Stimulated activated CD8-positive, alpha-beta memory T cell treated with anti-CD3 and anti-CD28 coated beads, Interleukin-7, amount 100 ng/mL, for 24 hours (primary cell): ENCODE data around the gene EGR4.
"Not testable (repeated sequence)": the region's sequence is repeated elsewhere in the genome, so short reads cannot be mapped to it uniquely, and the experiment has no call there.

Source experiments
- DNase-seq: peaks from one replicate; pipeline ENCODE4 v3.0.0-alpha.2; 2020; ENCODE audit warnings: low read depth

EGR4 gene

DNA sequence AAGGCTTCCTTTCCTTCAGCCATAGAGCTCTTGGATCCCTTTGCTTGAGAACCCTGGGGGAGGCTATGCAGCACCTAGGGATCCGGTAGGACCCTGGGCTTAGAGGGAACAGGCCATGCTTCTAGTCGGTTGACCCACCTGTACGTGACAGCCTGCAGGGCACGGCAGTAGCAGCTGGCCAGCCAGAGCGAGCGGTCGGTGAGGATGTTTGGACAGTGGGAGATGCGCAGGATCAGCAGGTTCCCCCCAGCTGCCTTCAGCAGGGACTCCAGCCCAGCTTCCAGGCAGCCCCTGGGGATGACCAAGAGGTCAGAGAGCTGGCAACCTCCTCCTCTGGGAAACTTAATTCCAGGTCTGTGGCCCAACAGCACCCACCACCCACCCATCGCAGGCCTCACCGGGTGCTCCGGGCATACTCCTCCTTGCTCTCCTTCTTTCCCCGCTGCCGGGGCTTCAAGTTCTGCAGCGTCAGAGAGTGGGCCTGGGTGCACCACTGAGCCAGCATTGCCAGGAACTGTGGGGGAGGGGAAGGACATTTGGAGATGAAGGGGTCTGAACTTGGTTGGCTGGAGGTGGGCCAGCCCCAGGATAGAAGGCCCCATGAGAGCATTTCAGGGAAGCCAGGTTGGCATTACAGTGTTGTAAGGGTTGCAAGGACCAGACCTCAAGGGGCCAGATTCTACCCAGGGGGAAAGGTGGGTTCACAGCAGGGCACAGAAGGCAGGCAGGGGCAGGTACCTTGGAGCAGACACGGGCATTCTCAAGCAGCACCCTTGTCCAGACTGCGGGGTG is 29.6 kb downstream of the EGR4 start:
- no peak for DNase-seq

DNA sequence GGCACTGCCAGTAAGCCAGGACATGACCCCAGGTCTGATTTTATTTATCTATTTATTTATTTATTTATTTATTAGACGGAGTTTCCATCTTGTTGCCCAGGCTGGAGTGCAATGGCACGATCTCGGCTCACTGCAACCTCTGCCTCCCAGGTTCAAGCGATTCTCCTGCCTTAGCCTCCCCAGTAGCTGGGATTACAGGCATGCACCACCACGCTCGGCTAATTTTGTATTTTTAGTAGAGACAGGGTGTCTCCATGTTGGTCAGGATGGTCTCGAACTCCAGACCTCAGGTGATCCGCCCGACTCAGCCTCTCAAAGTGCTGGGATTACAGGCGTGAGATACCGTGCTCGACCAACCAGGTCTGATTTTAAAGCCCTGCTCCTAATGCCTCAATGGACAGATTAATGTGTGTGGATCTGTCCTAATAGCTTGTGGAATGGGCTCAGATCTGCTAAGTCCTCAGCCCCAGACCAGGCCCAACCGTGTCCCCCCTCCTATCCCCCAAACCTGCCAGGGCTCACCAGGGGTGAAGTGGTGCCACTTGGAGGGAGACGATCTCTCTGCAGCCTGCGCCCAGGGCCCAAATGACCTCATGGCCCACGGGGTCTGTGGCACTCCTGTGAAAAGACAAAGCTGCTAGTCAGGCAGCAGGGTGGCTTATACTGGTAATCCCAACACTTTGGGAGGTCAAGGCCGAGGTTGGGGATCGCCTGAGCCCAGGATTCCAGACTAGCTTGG is 30.5 kb downstream of the EGR4 start:
- not testable (repeated sequence) for DNase-seq

DNA sequence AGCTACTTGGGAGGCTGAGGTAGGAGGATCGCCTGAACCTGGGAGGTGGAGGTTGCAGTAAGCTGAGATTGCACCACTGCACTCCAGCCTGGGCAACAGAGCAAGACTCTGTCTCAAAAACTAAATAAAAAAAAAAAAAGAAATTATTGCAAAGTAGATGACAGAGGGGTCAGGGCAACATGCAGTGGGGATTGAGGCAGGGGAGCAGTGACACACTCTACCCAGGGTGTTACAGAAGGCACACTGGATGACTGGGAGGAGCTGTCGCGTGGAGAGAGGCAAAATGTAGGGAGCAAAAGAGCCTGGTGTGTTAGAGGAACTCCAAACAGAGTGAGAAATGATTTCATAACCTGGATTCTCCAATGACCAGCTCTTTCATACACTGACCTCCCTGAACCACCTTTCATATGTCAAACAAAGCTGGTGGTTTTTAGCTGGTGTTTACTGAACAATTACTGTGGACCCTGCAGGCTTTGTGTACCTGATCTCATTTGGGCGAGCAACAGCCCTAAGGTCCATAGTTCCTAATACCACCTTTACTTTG is 31.2 kb downstream of the EGR4 start:
- DNase-seq, result no peak

DNA sequence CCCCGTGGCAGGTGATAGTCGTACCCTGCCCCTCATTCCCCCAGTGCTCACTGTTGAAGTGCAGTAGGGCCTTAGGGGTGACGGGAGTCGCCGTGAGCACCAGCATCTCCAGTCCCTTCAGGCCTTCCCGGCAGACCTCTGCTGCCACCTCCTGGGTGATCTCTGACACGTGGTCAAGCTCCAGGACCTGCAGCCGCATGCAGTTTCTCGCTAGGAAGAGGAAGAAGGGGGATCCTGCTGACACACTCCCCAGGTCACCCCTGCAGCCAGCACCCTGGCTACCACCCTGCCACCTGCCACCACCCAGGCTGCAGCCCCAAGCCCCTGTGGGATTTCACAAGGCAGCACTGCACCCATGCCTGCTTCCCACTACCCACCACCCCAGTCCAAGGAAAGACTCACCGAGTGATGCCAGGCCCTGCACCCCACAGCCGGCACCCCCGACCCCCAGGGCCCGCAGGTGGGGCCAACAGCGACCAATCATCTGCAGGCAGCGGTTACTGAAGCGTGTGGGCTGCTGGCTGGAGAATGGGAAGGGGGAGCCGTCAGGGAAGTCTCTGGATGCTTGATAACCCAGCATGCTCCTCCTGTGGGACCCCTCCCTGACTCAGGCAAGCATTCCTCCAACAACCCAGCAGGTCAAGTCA is 32.9 kb downstream of the EGR4 start:
- DNase-seq, result no peak

DNA sequence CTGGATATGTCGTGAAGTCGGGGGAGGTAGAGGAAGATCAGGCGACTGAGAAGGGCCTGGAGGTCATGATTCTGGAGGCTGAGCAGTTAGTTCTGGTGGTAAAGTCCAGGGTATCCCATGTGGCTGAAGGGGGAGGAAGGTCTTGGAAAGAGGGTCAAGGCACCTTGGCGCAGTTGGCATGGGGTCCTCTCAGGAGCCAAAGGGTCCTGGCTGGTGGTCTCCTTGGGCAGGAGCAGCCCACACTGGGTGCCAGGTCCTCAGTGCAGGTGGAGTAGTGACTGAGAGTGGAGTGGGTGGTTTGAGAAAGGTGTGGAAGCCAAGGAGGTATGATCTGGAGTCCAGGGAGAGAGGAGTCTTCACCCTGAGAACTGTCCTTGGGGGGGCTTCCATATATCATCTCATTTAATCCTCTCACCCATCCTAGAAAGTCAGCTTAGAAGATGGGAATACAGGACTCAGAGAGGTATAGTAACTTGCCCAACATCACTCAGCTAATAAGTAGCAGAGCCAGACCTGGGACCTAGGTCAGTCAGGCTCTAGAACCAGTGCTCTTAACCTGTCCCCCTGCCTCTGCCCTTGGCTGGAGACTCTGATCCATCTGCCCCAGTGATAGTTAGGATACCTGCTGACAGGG is 33.5 kb downstream of the EGR4 start:
- no peak for DNase-seq

DNA sequence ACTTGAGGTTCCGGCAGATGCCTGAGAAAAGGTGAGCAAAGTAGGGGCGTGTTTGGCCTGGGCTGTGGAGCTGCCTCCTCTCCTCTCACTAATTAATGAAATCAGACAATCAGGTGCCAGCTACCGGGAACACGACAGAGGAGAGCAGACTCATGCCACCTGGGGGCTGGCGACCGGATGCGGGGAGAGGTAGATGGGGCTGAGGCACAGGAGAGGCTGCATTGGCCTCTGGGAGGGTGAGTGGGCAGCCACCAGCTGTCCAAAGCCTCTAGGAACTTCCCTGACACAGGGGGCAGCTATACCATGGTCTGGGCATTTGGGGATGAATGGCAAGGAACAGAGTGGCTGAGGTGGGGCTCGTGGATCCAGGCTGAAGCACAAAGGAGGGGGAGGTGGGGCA is 34.1 kb downstream of the EGR4 start:
- no peak for DNase-seq

DNA sequence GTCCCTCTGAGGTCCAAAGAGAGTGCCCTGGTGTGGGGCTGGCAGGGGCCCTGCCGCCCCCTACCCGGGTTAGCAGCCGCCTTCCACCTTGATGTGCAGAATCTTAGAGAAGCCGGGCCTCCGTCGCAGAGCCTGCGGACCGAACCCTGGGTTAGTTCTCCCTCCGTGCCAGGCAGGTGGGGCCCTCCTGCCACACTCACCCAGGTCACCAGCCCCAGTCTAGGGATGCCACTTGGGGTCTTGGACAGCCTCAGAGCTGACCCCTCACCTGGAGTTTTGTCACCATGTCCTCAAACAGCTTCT is 34.5 kb downstream of the EGR4 start:
- DNase-seq, result no peak

DNA sequence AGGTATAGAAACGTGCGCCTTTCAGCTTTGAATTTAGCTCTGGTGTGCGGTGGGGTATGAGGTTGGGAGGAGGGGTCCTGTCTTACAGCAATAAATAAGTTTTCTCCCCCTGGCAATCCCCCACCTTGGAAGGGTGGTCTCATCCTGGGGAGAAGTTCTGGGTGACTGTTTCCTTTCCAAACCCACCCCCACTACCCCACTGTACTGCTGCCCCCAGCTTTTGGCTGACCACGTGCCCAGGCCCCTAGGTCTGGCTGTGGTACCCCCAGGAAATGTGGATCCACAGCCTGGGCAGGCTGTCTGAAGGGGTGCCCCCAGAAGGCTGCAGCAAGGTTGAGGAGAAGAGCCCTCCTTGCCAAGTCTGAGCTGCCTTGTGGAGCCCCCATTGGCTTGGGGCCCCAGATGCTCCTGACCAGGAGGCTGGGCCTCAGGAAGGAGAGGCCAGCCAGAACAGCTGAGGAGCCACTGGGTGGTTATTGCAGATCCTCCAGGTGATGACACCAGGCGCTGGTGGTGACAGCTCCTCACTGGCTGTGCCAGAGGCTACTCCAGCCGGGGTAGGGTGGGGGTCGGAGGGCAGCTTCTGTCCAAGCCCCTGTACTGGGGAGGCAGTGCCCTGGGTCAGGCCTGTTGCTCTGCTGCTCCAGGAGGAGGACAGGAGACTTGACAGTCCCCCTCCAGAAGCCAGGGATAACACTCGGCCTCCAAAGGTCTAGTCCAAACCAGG is 35.0 kb downstream of the EGR4 start:
- DNase-seq, result no peak

DNA sequence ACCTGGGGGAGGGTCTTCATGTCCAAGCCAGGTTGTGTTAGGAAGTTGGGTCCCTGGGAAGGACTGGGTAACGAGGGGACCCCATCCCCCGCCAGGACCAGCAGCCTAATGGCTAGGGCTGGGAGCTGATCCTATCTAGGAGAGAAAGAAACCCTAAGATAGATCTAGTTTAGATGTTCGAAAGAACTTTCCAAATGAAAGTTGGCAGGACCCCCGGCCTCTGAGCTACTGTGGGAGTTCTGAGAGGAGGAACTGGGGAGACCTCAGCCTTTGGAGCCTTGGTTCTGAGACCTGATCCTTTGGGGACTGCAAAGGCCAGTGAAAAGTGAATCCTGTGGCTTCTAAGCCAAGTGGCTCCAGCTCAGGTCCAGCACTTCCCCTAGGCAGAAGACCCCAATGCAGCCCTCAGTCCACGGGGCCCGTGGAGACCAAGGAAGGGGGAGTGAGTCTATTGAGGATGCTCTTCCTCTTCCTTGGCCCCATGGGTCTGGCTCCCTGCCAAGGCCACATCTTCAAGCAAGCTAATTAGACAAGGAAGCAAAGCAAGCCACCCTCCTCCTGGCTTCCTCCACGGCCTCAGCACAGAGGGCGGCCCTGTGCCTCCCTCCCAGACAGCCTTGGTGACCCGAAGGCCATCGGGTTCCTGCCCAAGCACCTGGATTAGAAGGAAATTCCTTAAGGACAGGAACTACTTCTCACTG is 35.8 kb downstream of the EGR4 start:
- no peak for DNase-seq

DNA sequence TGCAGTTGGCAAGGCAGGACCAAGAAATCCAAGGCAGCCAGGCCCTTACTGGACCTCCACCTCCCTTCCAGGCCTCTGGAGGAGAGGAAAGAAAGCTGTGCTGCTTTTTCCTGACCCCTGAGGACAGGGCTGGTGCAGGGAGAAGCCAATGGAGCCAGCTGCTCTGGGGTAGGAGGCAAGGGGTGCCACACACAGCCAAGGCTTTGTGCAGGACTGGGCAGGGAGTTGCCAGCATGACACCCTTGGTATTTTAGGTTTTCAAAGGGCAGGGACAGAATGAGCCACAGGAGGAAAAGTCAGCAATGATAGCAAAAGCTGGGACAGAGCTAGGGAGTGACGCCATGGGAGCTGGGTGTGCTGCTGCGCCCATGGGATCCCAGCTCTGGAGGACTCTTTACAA is 36.3 kb downstream of the EGR4 start:
- DNase-seq, result no peak

DNA sequence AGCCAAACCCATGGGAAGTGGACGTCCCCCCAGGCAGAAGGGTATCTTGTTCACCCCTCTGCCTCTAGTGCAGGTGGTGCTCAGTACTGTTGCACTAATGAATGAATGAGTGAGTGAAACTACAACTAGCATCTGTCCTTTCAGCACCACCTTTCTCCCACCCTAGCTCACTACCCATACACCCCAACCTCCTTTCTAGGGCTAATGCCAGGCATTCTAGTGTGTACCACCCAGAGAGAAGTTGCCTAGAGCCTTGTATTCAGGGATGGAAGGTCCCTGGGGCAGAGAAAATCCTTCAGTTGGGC is 36.8 kb downstream of the EGR4 start:
- no peak for DNase-seq

DNA sequence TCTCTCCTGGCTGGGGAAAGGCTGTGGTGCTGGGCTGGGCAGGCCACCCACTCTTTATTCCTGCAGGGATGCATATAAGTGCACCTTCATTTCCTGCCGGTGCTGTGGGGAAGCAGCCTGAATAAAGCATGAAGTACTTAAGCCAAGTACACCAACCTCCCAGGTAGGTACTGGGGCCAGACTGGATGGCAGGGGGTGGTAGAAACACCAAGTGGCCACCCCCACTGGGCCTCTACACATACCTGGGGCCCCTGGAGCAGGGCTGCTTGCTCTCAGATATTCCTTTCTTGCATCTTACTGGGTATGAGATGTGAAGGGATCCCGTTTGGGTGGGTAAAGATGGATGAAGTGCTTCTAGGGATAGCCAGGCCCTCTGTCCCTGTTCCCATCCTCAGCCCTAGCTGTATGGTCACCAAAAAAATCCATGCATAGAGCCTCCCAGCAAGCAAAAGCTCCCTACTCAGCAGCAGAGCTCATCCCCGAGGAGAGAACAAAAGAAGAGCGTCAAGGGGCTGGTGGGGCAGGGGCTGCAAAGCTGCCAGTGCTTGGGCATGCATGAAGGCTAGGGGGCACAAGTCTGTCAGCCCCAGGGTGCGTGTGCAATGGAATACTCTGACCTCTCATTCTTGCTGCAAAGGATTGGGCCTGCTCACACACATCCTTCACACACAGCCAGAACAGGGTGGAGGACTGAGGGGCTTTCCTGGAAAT is 37.3 kb downstream of the EGR4 start:
- DNase-seq, result no peak

DNA sequence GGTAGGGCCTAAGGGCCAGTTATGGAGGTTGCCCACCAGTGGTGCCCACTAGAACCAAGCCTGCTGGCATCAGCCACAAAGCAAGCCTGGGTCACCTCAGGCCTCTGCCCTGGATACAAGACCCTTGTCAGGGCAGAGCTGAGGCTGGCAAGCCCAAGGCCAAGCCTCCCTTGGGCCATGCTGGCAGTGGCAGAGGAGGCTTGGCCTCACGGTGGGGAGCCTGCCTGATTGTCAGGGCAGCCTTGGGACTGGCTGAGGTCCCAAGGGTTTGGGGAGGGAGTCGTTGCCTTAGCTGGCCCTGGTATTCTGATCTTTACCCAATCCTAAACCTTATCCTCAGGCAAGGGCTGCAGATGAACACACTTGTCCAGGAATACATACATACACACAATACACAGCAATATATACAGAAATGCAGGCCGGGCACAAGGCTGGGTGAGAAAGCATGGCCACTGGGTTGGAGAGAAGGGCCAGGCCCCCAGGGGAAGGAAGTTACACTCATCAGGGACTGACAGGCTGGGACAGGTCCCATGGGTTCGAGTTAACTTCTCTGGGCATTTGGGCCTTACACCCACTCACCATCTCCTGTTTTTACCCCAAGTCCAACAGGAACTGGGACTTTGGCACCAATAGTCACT is 38.2 kb downstream of the EGR4 start:
- no peak for DNase-seq

DNA sequence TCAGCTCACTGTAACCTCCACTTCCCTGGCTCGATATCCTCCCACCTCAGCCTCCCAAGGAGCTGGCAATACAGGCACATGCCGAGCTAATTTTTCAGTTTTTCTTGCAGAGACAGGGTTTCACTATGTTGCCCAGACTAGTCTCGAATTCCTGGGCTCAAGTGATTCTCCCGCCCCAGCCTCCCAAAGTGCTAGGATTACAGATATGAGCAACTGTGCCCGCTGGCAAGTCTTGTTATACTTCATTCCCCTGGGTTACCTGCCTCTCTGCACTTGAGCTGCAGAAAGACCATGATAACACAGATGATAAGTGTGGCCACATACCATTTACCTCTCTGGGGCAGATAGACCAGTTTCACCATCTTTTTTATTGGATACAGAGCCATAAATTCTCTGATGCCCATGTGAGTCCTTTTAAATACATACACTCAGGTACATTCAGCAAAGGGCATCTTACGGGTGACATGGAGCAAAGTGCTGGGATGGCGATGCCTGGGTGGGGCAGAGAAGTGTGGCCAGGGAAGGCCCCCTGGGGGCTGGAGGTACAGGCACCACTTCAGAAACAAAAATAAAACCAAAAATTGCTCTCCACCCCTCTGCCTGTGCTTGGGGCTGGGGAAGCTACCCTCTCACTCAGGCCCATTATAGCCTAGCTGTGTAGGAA is 38.9 kb downstream of the EGR4 start:
- DNase-seq, result no peak

DNA sequence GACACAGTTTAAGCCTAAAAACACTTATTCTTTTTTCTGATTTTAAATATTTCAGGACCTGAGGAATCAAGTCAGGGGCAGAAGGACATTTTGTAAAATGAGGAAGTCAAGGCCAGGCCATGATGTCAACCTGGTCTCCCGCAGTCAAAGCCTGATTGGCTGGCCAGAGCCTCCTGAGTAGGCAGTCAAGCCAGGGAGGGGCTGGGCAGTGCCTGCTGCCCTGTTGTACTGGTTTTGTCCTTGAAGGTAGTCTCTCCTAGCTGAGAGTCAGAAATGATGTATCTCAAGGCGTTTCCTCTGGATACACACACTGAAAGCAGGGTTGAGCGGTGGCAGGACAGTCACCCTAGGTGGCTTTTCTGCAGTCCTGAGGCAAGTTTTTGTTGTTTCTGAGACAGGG is 39.4 kb downstream of the EGR4 start:
- DNase-seq, result no peak

DNA sequence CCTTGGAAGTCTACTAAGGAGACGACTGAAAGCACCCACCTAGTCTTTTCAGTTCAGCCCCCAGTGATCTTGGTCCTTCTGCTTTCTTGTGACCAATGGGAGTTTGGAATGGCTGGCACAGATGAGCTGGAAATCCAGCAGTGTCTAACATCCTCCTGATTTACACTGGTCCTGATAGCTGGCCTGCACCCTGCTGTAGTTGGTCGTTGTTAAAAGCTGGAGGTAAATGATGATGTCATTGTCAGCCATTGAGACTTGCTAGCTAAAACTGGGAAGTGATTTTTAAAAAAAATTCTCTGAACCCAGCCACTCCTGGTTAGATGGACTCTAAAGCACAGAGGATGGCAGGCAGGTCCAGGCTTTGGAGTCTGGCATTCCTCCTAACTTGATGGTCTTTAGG is 39.9 kb downstream of the EGR4 start:
- no peak for DNase-seq

DNA sequence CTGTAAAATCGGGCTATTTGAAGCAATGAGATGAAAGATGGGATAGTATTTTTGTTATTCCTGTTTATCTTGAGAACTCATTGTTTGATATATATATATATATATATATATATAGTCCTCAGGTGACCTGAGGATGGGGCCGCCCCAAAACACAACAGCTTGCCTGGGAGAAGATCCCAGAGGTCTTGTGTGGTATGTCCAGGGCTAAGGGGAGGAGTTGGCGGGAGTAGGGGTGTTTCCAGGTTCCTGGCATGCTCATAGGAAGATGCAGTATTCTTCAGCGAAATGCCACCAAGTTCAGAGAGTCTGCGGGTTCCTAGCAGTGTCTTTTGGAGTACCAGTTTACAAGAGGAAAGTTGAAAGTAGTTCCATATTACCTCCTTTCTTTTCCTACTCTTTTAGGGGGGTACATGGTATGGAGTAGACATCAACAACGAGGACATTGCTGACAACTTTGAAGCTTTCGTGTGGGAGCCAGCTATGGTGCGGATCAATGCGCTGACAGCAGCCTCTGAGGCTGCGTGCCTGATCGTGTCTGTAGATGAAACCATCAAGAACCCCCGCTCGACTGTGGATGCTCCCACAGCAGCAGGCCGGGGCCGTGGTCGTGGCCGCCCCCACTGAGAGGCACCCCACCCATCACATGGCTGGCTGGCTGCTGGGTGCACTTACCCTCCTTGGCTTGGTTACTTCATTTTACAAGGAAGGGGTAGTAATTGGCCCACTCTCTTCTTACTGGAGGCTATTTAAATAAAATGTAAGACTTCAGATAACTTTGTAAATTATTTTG is 40.9 kb downstream of the EGR4 start:
- no peak for DNase-seq

DNA sequence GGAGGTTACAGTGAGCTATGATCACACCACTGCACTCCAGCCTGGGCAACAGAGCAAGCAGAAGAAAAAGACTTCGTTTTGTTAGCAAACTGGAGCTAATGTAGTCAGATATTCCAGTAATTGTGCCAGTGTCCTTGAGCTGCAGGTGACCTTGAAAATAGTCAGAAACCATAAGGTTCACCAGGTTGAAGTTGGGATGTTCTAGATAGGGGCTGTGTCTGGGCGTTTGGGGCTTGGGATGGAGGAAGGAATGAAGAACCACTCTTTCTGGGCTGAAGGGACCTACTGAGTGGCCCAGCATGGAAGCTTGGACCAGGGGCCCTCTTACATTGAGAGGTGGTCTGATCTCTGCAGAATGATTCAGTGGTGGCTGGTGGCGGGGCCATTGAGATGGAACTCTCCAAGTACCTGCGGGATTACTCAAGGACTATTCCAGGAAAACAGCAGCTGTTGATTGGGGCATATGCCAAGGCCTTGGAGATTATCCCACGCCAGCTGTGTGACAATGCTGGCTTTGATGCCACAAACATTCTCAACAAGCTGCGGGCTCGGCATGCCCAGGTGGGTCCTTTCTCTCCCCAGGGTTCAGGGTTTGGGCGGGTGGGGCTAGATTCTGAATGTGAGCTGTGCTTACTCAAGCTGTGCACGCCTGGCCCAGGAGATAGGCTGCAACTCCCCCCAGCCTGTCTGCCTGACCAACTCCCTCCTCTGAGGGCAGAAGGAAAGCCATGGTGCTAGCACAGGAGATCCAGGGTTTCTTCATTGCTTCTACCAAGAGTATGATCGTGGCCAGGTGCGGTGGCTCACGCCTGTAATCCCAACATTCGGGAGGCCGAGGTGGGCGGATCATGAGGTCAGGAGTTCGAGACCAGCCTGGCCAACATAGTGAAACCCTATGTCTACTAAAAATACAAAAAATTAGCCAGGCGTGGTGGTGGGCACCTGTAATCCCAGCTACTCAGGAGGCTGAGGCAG is 42.2 kb downstream of the EGR4 start:
- no peak for DNase-seq
